SK-N-DZ (cell line): ENCODE measurements around the gene EBF4.

Experiments
- DNase-seq: peaks from one replicate; pipeline ENCODE4 v3.0.0-alpha.2; 2015; ENCODE audit warnings: low spot score

Gene EBF4

DNA sequence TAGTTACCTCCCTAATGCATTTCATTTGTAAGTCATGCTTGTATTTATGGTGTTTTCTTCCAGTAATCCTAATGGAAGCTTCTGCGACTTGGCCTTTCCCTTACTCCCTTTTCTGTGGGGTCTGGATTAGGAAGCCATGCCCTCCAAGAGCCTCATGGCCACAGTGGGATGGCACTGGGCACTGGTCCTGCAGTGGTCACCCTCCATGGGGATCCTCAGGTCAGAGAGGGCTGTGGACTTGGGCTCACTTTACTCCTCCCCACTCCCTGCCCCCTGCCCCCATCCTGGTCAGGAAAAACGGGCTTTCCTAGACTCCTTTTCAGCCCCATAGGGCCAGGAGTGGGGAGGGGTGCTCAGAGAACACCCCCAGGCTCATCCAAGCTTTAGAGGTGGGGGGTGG lies 49.9 kb downstream of the EBF4 start:
- no peak for DNase-seq

DNA sequence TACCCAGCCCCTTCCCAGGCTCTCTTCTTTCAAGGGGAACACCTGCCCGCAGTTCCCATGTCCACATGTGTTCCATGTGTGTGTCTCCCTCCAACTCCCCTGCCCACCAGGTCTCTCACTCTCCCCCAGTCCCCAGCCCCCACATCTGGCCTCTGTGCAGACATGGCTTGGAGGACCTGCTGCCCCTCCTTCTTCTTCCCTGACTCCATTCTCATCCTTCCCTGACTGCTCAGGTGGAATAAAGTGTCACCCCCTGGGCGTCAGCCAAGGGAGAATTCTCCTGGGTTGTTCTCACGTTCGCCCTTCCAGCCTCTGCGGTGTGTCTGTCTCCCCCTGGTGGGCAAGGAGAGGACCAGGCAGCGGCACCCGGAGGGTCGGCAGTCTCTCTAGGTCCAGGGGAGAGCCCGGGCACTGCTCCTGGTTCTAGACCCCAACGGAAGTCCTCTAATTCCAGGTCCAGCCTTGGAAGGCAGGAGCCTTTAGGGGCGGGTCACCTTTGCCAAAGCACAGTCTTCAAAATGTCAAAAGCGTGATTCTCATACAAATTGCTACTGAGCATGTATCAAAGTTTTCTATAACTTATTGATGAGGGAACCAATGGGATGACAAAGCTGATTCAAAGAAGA lies 50.5 kb downstream of the EBF4 start:
- DNase-seq: peak; percentile 73

DNA sequence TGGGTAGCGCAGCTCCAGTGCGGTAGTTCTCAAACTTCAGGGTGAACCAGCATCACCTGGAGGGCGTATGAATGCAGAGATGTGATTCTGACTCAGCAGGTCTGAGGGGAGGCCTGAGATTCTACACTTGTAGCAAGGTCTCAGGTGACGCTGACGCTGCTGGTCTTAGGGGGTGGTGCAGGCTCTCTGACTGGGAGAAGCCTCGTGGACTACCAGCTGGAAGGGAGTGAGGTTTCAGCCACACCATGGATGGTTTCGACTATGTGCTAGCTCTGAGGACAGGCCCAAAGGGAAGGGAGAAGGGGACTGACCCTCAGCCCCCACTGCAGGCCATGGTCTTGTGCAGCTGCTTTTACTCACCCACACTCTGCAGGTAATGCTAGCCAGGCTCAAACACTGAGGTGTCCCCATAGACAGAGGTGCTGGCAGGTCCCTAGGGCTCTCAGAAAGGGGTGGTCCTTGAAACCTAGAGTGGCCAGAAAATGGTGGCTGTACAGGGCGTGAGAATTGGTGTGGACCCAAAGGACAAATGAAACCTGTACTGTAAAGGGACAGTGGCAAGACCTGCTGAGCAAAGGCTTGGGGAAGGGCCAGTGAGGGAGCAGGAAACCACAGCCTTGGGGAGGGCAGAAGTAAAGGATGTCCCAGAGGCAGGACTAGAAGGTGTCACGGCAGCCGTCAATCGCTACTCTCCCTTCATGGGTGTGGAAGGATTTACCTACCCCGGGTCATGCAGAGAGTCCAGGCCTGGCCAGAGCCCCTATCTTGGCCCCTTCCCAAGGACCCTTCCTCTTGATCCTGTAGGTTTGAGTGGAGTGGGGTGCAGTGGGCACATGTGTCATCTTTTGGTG lies 52.7 kb downstream of the EBF4 start:
- DNase-seq: no peak

DNA sequence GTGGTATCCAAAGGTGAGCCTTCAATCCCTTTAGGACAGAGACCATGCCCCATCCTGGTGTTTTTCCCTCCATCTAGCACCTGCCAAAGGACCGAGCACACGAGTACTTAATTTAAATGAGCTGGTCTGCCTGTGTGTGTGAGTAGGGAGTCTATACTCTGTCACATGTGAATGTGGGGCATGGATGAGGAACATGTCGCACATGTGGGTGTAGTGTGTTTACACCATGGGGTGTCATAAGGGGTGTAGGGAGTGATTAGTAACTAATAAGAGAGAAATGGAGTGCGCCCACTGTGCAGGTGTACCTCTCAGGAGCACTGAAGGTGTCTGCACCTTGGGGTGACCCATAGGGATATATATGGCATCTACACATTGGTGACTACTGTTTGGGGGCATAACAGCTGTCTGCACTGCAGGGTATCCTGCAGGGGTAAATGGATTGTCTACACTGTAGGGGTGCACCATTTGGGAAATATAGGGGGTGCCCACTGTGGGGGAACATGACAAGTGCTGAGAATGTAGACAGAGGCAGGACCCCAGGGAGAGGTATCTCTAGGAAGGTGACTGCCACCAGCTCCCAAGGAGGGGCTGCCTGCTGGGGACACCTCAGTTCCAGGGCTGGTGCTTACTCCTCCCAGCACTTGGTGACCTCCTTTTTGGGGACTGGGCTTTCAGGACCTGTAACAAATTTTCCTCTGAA lies 53.5 kb downstream of the EBF4 start:
- no peak for DNase-seq

DNA sequence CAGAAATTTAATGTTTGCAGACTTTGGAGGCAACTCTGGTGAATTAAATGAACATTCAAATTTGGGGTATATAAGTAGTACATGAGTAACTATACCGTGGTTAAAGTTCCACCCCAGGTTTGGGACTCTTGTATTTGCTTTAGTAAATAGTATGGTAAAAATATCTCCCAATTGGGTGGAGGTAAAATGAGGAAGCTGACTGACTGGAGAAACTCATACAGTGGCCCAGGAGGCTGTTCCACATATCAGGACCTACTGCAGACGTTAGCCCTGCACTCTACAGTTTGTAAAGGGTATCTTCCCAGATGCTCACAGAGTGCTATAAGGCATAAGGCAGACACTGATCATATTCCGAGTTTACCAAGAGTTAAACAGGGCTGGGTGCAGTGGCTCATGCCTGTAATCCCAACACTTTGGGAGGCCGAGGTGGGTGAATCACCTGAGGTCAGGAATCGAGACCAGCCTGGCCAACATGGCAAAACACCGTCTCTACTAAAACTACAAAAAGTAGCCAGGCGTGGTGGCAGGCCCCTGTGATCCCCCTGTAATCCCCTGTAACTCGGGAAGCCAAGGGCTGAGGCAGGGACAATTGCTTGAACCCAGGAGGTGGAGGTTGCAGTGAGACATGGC lies 54.2 kb downstream of the EBF4 start:
- DNase-seq: no peak

DNA sequence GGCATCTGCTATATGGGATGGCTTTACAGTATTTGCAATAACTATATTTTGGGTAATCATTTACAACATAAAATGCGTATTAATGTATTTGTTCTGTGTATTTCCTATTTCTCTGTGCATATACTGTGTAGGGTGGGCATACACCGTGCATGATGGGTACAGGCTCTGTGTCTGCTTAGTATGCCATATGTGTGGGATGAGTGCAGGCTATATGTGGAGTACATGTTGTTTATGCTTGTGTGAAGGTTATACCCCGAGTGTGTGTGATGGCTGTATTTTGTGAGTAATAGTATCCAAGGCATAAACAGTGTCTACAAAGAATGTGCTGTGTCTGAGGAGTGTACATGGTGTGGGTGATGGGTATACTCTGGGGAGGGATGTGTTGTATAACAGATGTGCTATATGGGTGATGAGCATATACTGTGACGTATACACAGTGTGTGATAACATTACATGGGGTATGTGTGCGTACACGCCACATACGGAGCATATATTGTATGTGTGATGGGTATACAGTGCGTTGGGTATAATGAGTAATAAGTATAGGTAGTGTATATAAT lies 55.2 kb downstream of the EBF4 start:
- DNase-seq: no peak

DNA sequence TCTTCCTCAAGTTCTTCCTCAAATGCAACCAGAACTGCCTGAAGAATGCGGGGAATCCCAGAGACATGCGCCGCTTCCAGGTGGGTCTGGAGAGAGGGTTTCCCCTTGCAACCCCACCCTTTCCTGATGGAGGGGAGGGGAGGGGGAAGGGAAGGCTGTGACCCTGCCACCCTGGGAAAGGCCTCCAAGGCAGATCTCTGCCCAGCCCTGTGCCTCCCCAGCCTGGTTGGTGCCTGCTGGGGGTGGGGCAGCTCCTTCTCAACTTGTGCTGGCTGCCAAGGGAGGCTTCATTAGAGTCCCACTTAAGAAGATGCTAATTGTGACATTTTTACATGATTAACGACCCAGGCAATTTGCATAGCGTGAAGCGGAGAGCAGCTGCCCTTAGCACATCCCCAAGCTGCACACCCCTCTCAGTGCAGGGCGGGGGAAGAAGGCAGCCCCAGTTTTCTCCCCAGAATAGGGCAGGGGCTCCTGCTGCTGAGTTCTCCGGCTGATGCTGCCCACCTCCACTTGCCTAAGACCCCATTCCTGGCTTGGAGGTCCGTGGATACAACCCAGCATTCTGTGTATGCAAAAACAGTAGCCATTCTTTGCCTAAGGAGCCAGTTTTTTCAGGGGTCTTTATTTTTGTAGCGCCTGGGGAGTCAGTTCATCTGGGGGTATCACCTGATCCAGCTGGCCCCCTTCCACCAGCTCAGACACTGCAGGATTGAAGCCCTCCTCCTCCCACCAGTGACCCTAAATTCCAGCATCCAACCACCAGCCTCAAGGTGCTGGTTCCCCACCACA lies 56.2 kb downstream of the EBF4 start:
- no peak for DNase-seq

DNA sequence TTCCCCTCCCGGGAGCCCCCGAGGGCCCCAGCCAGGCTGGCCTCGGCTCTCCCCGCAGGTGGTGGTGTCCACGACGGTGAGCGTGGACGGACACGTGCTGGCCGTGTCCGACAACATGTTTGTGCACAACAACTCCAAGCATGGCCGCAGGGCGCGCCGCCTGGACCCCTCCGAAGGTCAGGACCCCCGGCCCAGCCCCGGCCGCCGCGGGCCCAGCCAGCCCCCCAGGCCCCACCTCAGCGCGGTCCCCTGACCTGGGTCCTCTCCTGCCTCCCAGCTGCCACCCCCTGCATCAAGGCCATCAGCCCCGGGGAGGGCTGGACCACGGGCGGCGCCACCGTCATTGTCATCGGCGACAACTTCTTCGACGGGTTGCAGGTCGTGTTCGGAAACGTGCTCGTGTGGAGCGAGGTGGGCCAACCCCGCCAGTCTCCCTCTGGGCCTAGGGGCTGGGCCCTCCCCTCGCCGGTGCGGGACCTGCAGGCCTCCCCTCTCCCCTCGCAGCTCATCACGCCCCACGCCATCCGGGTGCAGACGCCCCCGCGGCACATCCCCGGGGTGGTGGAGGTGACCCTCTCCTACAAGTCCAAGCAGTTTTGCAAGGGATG lies 56.9 kb downstream of the EBF4 start:
- no peak for DNase-seq

DNA sequence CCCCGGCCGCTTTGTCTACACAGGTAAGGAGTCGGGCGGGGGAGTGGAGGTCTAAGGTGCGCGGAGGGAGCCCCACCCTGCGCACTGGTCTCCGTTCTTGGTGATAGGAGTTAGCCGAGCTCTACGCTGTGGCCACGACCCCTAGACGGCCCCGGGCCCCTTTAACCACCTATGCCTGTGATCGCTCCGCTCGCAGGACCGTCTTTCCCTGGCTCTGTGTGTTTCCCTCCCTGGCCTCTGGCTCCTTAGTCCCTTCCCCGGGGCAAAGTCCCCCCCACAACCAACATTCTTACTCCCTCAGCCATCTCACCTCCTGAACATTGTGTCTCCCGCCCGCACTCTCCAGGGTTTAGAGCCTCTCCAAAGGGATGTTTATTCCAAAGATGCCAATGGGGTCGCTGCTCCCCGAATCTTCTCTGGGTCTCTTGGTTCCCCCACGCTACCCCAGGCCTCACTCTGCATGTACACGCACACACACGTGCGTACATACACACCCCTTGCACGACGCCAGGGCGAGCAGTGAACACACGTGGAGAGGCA lies 57.4 kb downstream of the EBF4 start:
- DNase-seq: no peak

DNA sequence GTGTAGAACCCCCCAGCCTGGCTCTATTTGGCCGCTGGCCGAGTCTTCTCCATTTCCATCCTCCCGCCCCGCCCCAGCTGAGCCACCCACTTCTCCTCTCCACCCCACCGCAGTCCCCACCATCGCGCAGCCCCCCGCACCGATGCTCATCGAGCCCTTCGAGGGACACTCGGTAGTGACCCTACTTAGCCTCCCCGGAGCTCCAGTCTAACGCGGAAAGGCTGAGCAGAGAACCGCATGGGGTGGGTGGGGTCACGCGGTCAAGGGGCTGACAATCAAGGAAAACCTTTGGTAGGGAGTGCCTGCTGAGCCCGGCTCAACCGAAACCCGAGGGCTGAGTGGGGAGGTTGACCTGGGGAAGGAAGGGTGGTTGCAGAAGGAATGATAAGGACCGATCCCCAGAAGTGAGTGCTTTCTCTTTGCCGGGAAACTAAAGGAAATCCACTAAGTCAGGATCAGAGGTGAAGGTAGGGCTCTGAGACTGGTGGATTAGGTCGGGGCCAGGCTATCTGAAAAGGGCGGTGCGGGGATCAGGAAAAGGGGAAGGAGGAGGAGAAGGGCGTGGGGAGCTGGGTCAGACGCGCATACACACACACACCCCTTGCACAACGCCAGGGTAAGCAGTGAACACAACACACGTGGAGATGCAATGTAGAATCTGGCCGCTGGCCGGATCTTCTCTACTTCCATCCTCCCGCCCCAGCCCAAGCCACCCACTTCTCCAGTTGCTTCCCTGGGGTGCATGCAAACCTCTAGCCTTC lies 58.1 kb downstream of the EBF4 start:
- DNase-seq: no peak

DNA sequence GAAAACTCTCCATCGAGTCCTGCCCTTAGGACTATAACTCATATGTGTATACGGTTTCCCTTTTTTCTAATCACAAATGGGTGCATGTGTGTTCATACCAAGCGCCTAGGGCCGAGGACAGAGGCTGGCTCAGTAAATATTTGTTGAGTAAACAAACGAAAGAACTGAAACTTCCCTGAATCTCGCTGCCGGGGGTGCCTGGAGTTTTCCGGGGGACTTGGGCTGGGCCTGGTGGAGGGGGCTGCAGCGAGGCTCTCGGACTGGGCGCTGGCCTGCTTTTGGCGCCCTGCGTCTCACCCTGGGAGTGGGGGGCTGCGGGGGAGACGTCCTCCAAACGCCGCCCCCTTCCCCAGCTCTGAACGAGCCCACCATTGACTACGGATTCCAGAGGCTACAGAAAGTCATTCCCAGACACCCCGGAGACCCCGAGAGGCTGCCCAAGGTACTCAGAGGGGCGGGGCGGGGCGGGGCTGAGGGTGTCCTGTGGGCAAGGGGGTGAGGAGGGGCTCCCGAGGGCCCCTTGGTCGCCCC lies 58.8 kb downstream of the EBF4 start:
- DNase-seq: no peak

DNA sequence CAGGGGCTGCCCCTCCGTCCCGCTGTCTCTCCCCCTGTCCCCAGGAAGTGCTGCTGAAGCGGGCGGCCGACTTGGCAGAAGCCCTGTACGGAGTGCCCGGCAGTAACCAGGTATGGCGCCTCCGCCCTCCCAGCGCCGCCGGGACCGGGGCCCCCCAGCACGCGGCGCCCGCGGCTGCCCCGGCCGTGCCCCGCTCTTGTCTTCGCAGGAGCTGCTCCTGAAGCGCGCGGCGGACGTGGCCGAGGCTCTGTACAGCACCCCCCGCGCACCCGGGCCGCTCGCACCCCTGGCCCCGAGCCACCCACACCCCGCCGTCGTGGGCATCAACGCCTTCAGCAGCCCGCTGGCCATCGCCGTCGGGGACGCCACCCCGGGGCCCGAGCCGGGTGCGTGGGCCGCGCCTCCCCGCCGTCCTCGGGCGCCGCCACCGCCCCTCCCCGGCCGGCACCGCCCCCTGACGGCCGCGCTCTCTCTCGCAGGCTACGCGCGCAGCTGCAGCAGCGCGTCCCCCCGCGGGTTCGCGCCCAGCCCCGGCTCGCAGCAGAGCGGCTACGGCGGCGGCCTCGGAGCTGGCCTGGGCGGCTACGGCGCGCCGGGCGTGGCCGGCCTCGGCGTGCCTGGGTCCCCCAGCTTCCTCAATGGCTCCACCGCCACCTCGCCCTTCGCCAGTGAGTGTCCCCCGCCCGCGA lies 59.4 kb downstream of the EBF4 start:
- no peak for DNase-seq

DNA sequence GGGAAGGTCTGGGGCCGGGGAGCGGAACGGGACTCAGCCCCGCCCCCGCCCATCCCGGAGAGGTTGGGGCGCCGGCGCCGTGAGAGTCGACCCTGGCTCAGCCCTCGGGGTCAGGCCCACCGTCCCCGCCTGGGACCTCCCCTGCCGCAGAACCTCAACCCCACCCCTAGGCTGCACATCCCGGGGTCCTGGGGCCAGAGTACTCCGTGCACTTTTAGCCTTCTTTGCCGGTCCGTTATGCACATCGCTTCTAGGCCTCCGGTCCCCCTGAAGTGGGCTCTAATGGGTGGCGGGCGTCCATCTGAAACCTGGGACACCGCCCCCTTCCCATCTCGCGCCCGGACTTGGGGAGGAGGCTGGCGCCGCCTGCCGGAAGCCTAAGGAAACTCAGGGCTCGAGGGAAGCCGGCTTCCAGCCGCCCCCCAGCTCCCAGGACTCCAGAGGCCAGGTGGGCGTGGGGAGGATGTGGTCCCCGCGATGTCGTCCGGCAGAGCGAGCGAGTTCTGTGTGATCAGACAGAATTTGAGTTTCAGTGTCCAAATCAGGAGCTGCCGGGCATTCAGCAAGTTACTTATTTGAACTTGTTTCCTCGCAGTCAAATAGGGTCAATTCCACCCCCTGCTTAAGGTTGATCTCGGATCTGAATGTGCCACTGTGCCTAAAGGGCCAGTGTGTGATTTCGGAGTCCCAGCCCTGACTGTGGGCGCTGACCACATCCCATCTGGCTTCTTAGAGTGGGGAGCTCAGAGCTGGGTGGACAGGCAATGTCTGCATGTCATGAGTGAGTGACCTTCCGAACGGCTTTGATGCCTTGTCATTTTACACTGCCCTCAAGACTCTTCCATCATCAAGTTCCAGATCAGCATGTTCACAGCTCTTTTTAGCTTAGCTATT lies 60.2 kb downstream of the EBF4 start:
- no peak for DNase-seq

DNA sequence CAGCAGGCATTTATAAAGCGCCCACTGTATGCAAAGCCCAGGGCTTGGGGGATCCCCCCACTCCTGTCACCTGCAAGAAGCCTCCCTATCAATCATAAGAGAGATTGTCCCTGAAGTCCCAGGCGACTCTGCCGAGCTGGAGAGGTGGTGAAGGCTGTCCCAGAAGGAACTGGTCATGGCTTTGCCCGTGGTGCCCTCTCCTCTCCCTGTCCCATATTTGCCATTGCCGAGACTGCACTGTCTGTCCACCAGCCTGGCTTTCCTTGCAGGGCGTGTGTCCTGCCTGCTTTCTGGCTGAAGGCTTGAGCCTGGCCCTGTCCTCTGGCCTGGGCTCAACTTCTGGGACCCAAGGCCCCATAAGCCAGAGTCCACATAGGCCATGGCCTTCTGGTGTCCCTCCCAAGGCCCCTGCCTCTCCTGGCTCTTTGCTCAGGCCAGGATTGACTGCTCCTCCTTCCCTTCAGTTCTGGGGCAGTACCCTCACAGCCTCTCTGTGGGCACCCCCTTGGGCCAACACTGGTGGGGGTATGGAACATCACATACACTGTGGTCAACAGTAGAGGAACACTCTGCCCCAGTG lies 61.0 kb downstream of the EBF4 start:
- no peak for DNase-seq

DNA sequence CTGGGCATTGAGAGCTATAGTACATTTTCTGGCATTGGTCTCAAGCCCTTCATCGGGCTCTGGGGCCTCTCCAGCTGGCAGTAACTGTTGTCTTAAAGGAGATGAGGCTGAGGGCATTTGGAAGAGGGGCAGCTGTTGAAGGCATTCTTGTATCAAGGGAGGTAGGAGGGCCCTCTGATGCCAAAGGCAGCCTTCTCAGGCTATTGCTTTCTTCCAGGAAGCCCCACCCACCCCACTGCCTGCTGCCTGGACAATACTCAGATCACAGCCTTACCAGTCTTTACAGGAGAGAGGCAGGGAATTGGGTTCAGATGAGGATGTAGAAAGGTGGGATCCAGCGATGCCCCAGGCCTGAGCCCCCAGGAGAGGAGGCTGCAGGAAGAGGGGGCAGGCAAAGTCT lies 61.8 kb downstream of the EBF4 start:
- DNase-seq: no peak

DNA sequence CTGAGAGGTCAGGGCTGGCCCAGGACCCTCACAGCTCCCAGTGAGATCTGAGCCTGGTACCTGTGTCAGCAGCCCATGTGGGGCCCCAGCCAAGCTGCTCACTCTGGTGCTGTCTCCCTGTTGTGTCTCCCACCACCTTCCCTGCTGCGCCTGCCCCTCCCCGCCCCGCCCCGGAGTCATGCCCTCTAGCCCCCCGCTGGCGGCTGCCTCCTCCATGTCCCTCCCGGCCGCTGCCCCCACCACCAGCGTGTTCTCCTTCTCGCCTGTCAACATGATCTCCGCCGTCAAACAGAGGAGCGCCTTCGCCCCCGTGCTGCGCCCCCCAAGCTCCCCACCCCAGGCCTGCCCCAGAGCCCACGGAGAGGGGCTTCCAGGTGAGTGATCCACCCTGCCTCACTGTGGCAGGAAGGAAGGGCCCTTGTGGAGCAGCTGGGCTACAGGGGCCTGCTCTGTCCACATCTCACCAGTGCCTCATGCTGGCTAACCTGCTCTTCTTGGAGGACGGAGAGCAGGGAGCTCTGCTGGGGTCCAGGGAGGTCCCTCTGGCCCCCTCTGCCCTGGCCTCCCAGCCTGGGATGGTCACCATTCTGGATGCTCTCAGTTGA lies 63.0 kb downstream of the EBF4 start:
- no peak for DNase-seq

DNA sequence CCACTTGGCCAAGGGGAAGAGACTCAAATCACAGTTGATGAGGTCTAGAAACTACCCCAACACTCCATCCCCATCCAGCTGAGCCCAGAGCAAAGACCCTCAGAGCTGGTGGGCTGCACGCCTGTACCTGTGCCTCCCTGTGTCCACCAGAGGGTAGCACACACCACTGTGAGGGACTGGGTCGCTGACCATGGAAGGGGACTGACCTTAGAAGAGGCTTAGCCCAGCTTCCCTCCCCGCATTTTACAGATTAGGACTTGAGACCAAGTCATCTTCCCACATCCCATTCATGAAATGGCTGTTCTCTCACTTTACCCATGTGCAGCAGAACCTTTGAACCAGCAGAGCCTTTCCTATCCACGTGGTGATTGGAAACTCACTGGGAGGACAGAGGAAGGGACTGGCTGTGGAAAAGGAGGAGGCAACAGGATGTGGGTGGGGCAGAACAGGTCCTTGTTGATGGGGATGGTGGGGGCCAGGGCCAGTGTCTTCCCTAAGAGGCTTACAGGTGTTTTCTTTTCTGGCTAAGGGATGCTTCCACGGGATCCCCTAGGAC lies 63.6 kb downstream of the EBF4 start:
- peak; percentile 59 for DNase-seq
